Glutamatergic neuron (in vitro differentiated cells): ENCODE data around the gene FCF1. TPM values are rescaled to one million over a fixed set of nuclear protein-coding genes. Genes with fewer than 3 reads are reported as not detected.

ENCODE experiments used
- DNase-seq: peaks from one replicate; pipeline ENCODE4 v3.0.0; 2022
- H3K27ac Mint-ChIP-seq: one replicate; pipeline ENCODE4 v1.8.0; 2020; ENCODE audit warnings: mild to moderate bottlenecking, mixed read lengths, inconsistent platforms; ENCODE audit not compliant: unreplicated experiment
- H3K27me3 Mint-ChIP-seq: one replicate; pipeline ENCODE4 v1.8.0; 2020; ENCODE audit warnings: mild to moderate bottlenecking, moderate library complexity, mixed read lengths, inconsistent platforms; ENCODE audit not compliant: unreplicated experiment
- H3K36me3 Mint-ChIP-seq: one replicate; pipeline ENCODE4 v1.8.0; 2020; ENCODE audit warnings: mild to moderate bottlenecking, mixed read lengths, inconsistent platforms; ENCODE audit not compliant: unreplicated experiment
- H3K4me1 Mint-ChIP-seq: one replicate; pipeline ENCODE4 v1.8.0; 2020; ENCODE audit warnings: mild to moderate bottlenecking, low read depth, mixed read lengths, inconsistent platforms; ENCODE audit not compliant: unreplicated experiment
- H3K4me3 Mint-ChIP-seq: one replicate; pipeline ENCODE4 v1.8.0; 2020; ENCODE audit warnings: mild to moderate bottlenecking, mixed read lengths, inconsistent platforms; ENCODE audit not compliant: unreplicated experiment
- H3K9me3 Mint-ChIP-seq: one replicate; pipeline ENCODE4 v1.8.0; 2020; ENCODE audit warnings: mild to moderate bottlenecking, moderate library complexity, mixed read lengths, inconsistent platforms; ENCODE audit not compliant: unreplicated experiment
- total RNA-seq: library from RNA; stranded (reverse); fragmentation: NEBNext Ultra II Directional; extraction: Animal tissue kit (Norgen Biotek cat#: 25700); gene quantifications from one replicate; pipeline ENCODE4 v1.2.1, GENCODE V29; 2021; ENCODE audit not compliant: unreplicated experiment
- TF ChIP-seq, protein P1 (sequence below): fragments of 200-600 bp; sonication (generic); IDR thresholded peaks from one replicate; pipeline ENCODE4 v1.5.0; 2021; ENCODE audit not compliant: partially characterized antibody, unreplicated experiment

FCF1 gene
- total RNA-seq, 1 donor from 2014 or later: 39.9 TPM

DNA sequence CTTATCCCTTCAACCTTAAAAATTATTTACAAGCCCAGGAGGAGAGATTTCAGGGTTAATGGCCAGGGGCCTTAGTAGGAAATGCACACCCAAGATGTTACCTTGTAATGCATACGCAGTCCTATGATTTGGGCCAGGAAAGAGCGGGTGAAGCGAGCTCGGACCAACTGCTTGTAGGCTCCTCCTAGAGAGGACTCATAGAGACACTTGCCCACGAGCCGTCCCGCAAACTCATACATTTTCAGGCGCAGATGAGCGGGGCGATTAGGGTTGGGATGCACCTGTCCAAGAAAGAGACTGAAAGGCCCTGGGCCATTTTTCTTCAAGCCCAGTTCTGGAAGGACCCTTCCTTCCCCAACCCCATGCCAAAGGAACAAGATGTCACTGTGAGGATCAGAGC is 43.1 kb upstream of the FCF1 start:
- no peaks in the 10 kb centered on the region for H3K36me3 Mint-ChIP-seq
- no peak overlapping the region for H3K4me3 Mint-ChIP-seq
- DNase-seq: no peak

GRCh38 chr14:74670726-74671411 is 42.1 kb upstream of the FCF1 start:
- Mint-ChIP-seq H3K4me3 (no peak overlapping the region), H3K36me3 (no peaks in the 10 kb centered on the region), H3K9me3 (no peaks in the 10 kb centered on the region), H3K27ac (no peak overlapping the region), H3K27me3 (no peaks in the 10 kb centered on the region), H3K4me1 (no peaks in the 10 kb centered on the region)
- no peak for DNase-seq
- TF ChIP-seq, protein P1, sequence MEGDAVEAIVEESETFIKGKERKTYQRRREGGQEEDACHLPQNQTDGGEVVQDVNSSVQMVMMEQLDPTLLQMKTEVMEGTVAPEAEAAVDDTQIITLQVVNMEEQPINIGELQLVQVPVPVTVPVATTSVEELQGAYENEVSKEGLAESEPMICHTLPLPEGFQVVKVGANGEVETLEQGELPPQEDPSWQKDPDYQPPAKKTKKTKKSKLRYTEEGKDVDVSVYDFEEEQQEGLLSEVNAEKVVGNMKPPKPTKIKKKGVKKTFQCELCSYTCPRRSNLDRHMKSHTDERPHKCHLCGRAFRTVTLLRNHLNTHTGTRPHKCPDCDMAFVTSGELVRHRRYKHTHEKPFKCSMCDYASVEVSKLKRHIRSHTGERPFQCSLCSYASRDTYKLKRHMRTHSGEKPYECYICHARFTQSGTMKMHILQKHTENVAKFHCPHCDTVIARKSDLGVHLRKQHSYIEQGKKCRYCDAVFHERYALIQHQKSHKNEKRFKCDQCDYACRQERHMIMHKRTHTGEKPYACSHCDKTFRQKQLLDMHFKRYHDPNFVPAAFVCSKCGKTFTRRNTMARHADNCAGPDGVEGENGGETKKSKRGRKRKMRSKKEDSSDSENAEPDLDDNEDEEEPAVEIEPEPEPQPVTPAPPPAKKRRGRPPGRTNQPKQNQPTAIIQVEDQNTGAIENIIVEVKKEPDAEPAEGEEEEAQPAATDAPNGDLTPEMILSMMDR: no peak

More for the DNA sequence above, 43.1 kb upstream of the FCF1 start:
- Mint-ChIP-seq H3K9me3 (no peaks in the 10 kb centered on the region), H3K4me1 (no peaks in the 10 kb centered on the region), H3K27ac (no peak overlapping the region), H3K27me3 (no peaks in the 10 kb centered on the region)
- TF ChIP-seq, protein P1: no peak

GRCh38 chr14:74671789-74672188 is 41.2 kb upstream of the FCF1 start:
- no peak overlapping the region for H3K27ac Mint-ChIP-seq
- no peak overlapping the region for H3K4me3 Mint-ChIP-seq
- H3K27me3 Mint-ChIP-seq: no peaks in the 10 kb centered on the region
- H3K9me3 Mint-ChIP-seq: no peaks in the 10 kb centered on the region
- TF ChIP-seq, protein P1: no peak
- no peaks in the 10 kb centered on the region for H3K4me1 Mint-ChIP-seq
- no peaks in the 10 kb centered on the region for H3K36me3 Mint-ChIP-seq
- DNase-seq: no peak

GRCh38 chr14:74673768-74674167 is 39.2 kb upstream of the FCF1 start:
- H3K9me3 Mint-ChIP-seq: no peaks in the 10 kb centered on the region
- DNase-seq: no peak
- no peaks in the 10 kb centered on the region for H3K36me3 Mint-ChIP-seq
- H3K4me1 Mint-ChIP-seq: no peaks in the 10 kb centered on the region
- H3K27ac Mint-ChIP-seq: no peak overlapping the region
- H3K27me3 Mint-ChIP-seq: no peaks in the 10 kb centered on the region
- H3K4me3 Mint-ChIP-seq: no peak overlapping the region
- TF ChIP-seq, protein P1: no peak

DNA sequence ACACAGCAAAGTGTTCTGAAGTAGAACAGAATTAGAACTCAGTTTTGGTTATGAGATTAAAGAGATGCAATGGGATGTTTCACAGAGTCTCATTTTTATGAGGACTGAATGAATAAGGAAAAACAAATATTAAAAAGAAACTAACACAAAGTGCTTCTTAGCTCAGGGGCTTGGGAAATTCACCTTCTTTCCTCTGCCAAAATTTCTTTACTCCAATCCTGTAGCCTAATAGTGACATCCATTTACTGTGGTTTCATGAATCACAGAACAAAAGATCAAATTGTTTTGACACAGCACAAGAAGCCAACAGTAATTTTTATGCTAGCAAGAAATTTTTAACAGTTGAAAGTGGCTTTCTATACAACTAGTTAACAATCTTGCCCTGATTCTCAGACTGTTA is 37.7 kb upstream of the FCF1 start:
- Mint-ChIP-seq H3K27me3 (no peaks in the 10 kb centered on the region), H3K27ac (no peak overlapping the region), H3K9me3 (no peaks in the 10 kb centered on the region), H3K4me3 (no peak overlapping the region), H3K36me3 (no peaks in the 10 kb centered on the region), H3K4me1 (no peaks in the 10 kb centered on the region)
- no peak for DNase-seq
- TF ChIP-seq, protein P1: no peak
